ENCODE results near the gene SLC16A11. TPM values are rescaled to one million over a fixed set of nuclear protein-coding genes. Genes with fewer than 3 reads are reported as not detected.
"Not testable (repeated sequence)": the region's sequence is repeated elsewhere in the genome, so short reads cannot be mapped to it uniquely, and the experiment has no call there.

SLC16A11 gene
- total RNA-seq, 4 donors from 2014 or later, result 0.31 to 0.78 TPM; not detected in 2

DNA sequence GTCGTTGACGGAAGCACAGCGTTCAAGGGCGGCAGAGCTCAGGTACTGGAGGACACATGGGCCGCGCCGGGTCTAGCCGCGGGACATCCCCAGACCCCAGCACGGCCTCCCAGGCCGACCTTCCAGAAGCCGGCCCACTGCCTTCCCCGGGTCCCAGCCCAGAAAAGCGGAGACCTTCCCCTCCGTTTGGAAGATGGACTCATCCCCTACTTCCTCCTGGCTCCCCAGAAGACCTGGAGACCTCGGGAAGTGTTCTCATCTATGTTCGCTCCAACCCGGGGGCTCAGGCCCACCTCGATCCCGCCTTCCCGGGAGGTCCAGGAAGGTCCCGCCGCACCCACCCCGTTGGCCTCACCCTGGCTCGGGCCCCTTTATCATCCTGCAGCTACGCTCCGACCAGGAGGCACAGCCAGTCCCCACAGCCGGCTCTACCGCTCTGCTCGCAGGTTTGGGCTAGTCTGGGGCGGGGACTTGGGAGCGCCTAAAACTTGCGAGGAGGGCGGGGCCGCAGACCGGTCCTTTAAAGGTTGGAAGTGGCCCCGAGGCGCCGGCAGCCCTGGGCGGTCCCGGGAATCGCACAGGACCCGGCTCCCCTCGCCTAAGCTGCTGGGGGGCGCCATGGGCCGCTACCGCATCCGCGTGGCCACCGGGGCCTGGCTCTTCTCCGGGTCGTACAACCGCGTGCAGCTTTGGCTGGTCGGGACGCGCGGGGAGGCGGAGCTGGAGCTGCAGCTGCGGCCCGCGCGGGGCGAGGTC lies 48.2 kb downstream of the SLC16A11 start, which contains the start of gene ALOX12:
Gene ALOX12 (plus strand): TSS at position 550 of the 756 bp plus-strand sequence. CDS start 69 bp downstream, at position 619.
- H3K4me1 ChIP-seq, result no peaks in the 10 kb centered on the region
- TF ChIP-seq, protein P1, sequence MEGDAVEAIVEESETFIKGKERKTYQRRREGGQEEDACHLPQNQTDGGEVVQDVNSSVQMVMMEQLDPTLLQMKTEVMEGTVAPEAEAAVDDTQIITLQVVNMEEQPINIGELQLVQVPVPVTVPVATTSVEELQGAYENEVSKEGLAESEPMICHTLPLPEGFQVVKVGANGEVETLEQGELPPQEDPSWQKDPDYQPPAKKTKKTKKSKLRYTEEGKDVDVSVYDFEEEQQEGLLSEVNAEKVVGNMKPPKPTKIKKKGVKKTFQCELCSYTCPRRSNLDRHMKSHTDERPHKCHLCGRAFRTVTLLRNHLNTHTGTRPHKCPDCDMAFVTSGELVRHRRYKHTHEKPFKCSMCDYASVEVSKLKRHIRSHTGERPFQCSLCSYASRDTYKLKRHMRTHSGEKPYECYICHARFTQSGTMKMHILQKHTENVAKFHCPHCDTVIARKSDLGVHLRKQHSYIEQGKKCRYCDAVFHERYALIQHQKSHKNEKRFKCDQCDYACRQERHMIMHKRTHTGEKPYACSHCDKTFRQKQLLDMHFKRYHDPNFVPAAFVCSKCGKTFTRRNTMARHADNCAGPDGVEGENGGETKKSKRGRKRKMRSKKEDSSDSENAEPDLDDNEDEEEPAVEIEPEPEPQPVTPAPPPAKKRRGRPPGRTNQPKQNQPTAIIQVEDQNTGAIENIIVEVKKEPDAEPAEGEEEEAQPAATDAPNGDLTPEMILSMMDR (IDR thresholded peaks at IDR 0.05 in 4 of 5, conservative IDR thresholded peaks at IDR 0.05 in 1 of 5), result no peak
- no peak for TF ChIP-seq POLR2A (IDR thresholded peaks at IDR 0.05)
- peaks cover 0 to 15% (median 8%) of the 10 kb centered on the region in 3 donors for H3K27me3 ChIP-seq
- H3K36me3 ChIP-seq, result peaks cover 0 to 13% of the 10 kb centered on the region in 2 donors
- ATAC-seq, result no peak
- H3K9me3 ChIP-seq, result no peaks in the 10 kb centered on the region
- H3K4me3 ChIP-seq, result peak within 1 kb of the TSS; percentile 13 to 30 (median 28)
- intact Hi-C loops (cut with DNase I; ENCODE audit: low total_unique reads), result no loop called here
- no peak for DNase-seq
- in situ Hi-C loops (cut with MboI; ENCODE audit: low sequenced_read_pairs in 4 of 4), result no loop called here
- no peak within 1 kb of the TSS for H3K27ac ChIP-seq

GRCh38 chr17:6994666-6995256 lies 49.1 kb downstream of the SLC16A11 start:
- Histone ChIP-seq H3K9me3 (no peaks in the 10 kb centered on the region), H3K4me1 (no peaks in the 10 kb centered on the region), H3K27me3 (peaks cover 0 to 15% (median 8%) of the 10 kb centered on the region in 3 donors), H3K36me3 (peaks cover 0 to 5% of the 10 kb centered on the region in 2 donors), H3K4me3 (no peak overlapping the region), H3K27ac (no peak overlapping the region)
- intact Hi-C loops (cut with DNase I; ENCODE audit: low total_unique reads) (no loop called here), in situ Hi-C loops (cut with MboI; ENCODE audit: low sequenced_read_pairs in 4 of 4) (no loop called here)
- no peak for ATAC-seq
- TF ChIP-seq, protein P1 (IDR thresholded peaks at IDR 0.05 in 4 of 5, conservative IDR thresholded peaks at IDR 0.05 in 1 of 5), result no peak
- no peak for TF ChIP-seq POLR2A (IDR thresholded peaks at IDR 0.05)
- DNase-seq, result no peak

GRCh38 chr17:6994118-6994598 lies 49.7 kb downstream of the SLC16A11 start:
- H3K4me1 ChIP-seq, result no peaks in the 10 kb centered on the region
- TF ChIP-seq POLR2A (IDR thresholded peaks at IDR 0.05), result no peak
- TF ChIP-seq, protein P1 (IDR thresholded peaks at IDR 0.05 in 4 of 5, conservative IDR thresholded peaks at IDR 0.05 in 1 of 5), result no peak
- H3K36me3 ChIP-seq, result peaks cover 0 to under 1% of the 10 kb centered on the region in 2 donors
- no peak overlapping the region for H3K4me3 ChIP-seq
- no peak for ATAC-seq
- intact Hi-C loops (cut with DNase I; ENCODE audit: low total_unique reads), result no loop called here
- no peak overlapping the region for H3K27ac ChIP-seq
- H3K9me3 ChIP-seq, result no peaks in the 10 kb centered on the region
- in situ Hi-C loops (cut with MboI; ENCODE audit: low sequenced_read_pairs in 4 of 4), result no loop called here
- DNase-seq, result no peak
- H3K27me3 ChIP-seq, result peaks cover 0 to 15% (median 8%) of the 10 kb centered on the region in 3 donors

DNA sequence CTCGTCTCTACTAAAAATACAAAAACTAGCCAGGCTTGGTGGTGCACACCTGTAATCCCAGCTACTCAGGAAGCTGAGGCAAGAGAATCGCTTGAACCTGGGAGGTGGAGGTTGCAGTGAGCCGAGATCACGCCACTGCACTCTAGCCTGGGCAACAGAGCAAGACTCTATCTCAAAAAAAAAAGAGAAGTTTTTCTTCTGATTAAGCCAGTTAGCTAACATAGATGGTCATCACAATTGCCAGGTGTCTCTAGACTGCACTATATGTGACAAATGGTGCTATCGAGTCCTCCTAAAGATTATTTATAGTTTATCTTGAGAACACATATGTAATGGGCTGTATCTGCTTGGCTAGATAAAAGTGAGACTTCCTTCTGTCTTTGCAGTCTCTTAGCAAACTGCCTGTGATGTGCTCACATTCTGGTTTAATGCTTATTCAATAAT lies 50.3 kb downstream of the SLC16A11 start:
- H3K4me1 ChIP-seq; H3K36me3 ChIP-seq; H3K27ac ChIP-seq; DNase-seq; H3K9me3 ChIP-seq; in situ Hi-C loops (cut with MboI; ENCODE audit: low sequenced_read_pairs in 4 of 4); H3K4me3 ChIP-seq; intact Hi-C loops (cut with DNase I; ENCODE audit: low total_unique reads); ATAC-seq: not testable (repeated sequence)
- H3K27me3 ChIP-seq, result peaks cover 0 to 15% (median 8%) of the 10 kb centered on the region in 3 donors

MicroRNAs encoded within 50 kb of the gene (microRNA counts, 767-probe panel; counts per million panel counts)
- microRNA hsa-miR-195-5p, result 5,583 to 6,684 counts per million in 2 donors
- microRNA hsa-miR-497-5p, result 356 to 448 counts per million in 2 donors

Other genes with a start within 250 kb of the SLC16A11 start
- not detected for gene TEKT1, start 212.4 kb downstream of the SLC16A11 start, total RNA-seq
- not detected for gene ALOX12, start 48.0 kb downstream of the SLC16A11 start, total RNA-seq
- gene RNASEK, start 31.5 kb downstream of the SLC16A11 start, total RNA-seq, result 100 to 1,000 TPM; 181 to 201 (median 190) TPM
- 1 to 10 TPM; 1.2 to 3.9 (median 2.1) TPM for gene BCL6B, start 21.0 kb downstream of the SLC16A11 start, total RNA-seq
- gene SLC16A13, start 8.1 kb downstream of the SLC16A11 start, total RNA-seq, result under 1 TPM in 2 of 4 donors, not detected in 2; 0.36 to 0.49 TPM
- gene CLEC10A, start 36.2 kb upstream of the SLC16A11 start, total RNA-seq, result 1 to 10 TPM in 3 of 4 donors, not detected in 1; 1.3 to 2.8 (median 2.3) TPM
- gene ASGR2, start 70.7 kb upstream of the SLC16A11 start, total RNA-seq, result 1 to 10 TPM in 2 of 4 donors, not detected in 2; 1.6 to 2.2 TPM
- 1 to 10 TPM in 1 of 4 donors, under 1 TPM in 1, not detected in 2; 0.81 to 1.8 TPM for gene ASGR1, start 135.3 kb upstream of the SLC16A11 start, total RNA-seq
- gene DLG4, start 175.7 kb upstream of the SLC16A11 start, total RNA-seq, result 1 to 10 TPM; 3.5 to 6.7 (median 5.3) TPM
- 1,000 to 10,000 TPM in 3 of 4 donors, 100 to 1,000 TPM in 1; 771 to 1,217 (median 1,086) TPM for gene ACADVL, start 175.8 kb upstream of the SLC16A11 start, total RNA-seq
- gene DVL2, start 190.4 kb upstream of the SLC16A11 start, total RNA-seq, result 10 to 100 TPM; 15.5 to 22.6 (median 20.5) TPM
- gene PHF23, start 195.4 kb upstream of the SLC16A11 start, total RNA-seq, result 10 to 100 TPM; 16.9 to 31.8 (median 24.1) TPM
- gene GABARAP, start 198.4 kb upstream of the SLC16A11 start, total RNA-seq, result 100 to 1,000 TPM; 207 to 626 (median 258) TPM
- 100 to 1,000 TPM in 3 of 4 donors, 10 to 100 TPM in 1; 71.5 to 150 (median 111) TPM for gene CTDNEP1, start 207.6 kb upstream of the SLC16A11 start, total RNA-seq
- gene ELP5, start 208.1 kb upstream of the SLC16A11 start, total RNA-seq, result 10 to 100 TPM; 13.3 to 52.7 (median 26.7) TPM
- gene CLDN7, start 218.4 kb upstream of the SLC16A11 start, total RNA-seq, result 1 to 10 TPM in 1 of 4 donors, under 1 TPM in 1, not detected in 2; 0.46 to 5.1 TPM
- gene SLC2A4, start 237.6 kb upstream of the SLC16A11 start, total RNA-seq, result 100 to 1,000 TPM; 148 to 310 (median 227) TPM